HepG2 (cell line): Measurements from ENCODE around the gene CHML. TPM values are rescaled to one million over a fixed set of nuclear protein-coding genes. Genes with fewer than 3 reads are reported as not detected.

Experiments used
- ATAC-seq: fragments of 200-7000 bp; cut with Tn5 transposase; 3 replicates; pipeline ENCODE4 v1.9.1; 2020; ENCODE audit warnings: mild to moderate bottlenecking, moderate library complexity
- BruUV-seq: library from RNA; stranded (reverse); fragments of 400-500 nt; replicated peaks from 2 replicates; lab custom pipeline; 2021; lab: Mats Ljungman, UMichigan
- CTCF ChIA-PET: fragments of 300-600 bp; formaldehyde crosslinking; extraction: SDS; loops from one replicate; lab custom pipeline; 2021; ENCODE audit warnings: low total read pairs, inconsistent platforms, low intra/inter-chr PET ratio; lab: Yijun Ruan, JAX
- POLR2A ChIA-PET: fragments of 350-600 bp; sonication (Branson Sonifier 250); formaldehyde crosslinking; loops from one replicate; lab custom pipeline; 2020; ENCODE audit warnings: antibody characterized with exemption, inconsistent platforms; lab: Yijun Ruan, JAX
- DNase-seq: peaks from one replicate; pipeline ENCODE4 v3.0.0-alpha.2; 2015; ENCODE audit warnings: low spot score
- FAIRE-seq: peaks from 3 replicates; lab custom pipeline; 2011; peaks lifted over from hg19 to GRCh38; lab: Jason Lieb, UNC
- H2AFZ ChIP-seq: one replicate; pipeline ENCODE4 v1.6.1; 2011; ENCODE audit warnings: low read length, inconsistent platforms
- H3K27ac ChIP-seq: fragments of 300-600 bp; 3 replicates; pipeline ENCODE4 v1.8.0; 2011; ENCODE audit warnings: mixed run types, mild to moderate bottlenecking, mixed read lengths, low read length, inconsistent platforms; ENCODE audit not compliant: insufficient read depth; ENCODE audit errors: extremely low read length
- H3K27me3 ChIP-seq, 2 experiments: fragments of 200-600 bp in 1 of 2; 2 replicates in 1 of 2; 3 replicates in 1 of 2; pipeline versions ENCODE4 v1.6.0 to v1.8.0; 2011; ENCODE audit warnings: low read length in 2 of 2, mild to moderate bottlenecking in 2 of 2, moderate library complexity in 2 of 2, inconsistent platforms in 1 of 2; ENCODE audit not compliant: insufficient read depth in 2 of 2, control insufficient read depth in 1 of 2
- H3K36me3 ChIP-seq, 2 experiments: fragments of 200-600 bp in 1 of 2; replicated peaks in 1 of 2; 2 replicates in 1 of 2; 3 replicates in 1 of 2; pipeline versions ENCODE4 v1.5.1 to v1.8.0; 2011; ENCODE audit warnings: low read length in 2 of 2, inconsistent platforms in 1 of 2; ENCODE audit not compliant: insufficient read depth in 2 of 2, control insufficient read depth in 1 of 2
- H3K4me1 ChIP-seq: 2 replicates; pipeline ENCODE4 v1.5.1; 2012; ENCODE audit warnings: low read length, inconsistent platforms; ENCODE audit not compliant: insufficient read depth
- H3K4me2 ChIP-seq: 2 replicates; pipeline ENCODE4 v1.6.0; 2011; ENCODE audit warnings: low read depth, low read length, inconsistent platforms
- H3K4me3 ChIP-seq, 3 experiments: fragments of 200-600 bp in 1 of 3; sonication (generic), shearing (Covaris generic) in 1 of 3; replicated peaks in 1 of 3; 2 replicates each; pipeline ENCODE4 v1.5.1; 2011 to 2016; ENCODE audit warnings: low read length in 3 of 3, inconsistent platforms in 2 of 3, low read depth in 2 of 3, mild to moderate bottlenecking in 2 of 3, control low read depth in 1 of 3, mixed read lengths in 1 of 3; ENCODE audit not compliant: insufficient read depth in 1 of 3
- H3K79me2 ChIP-seq: one replicate; pipeline ENCODE4 v1.6.1; 2011; ENCODE audit warnings: low read length, inconsistent platforms; ENCODE audit not compliant: insufficient read depth
- H3K9ac ChIP-seq: 2 replicates; pipeline ENCODE4 v1.6.0; 2011; ENCODE audit warnings: mild to moderate bottlenecking, low read depth, low read length, inconsistent platforms; ENCODE audit not compliant: insufficient read depth
- H3K9me3 ChIP-seq: 2 replicates; pipeline ENCODE4 v1.5.1; 2012; ENCODE audit warnings: mild to moderate bottlenecking, low read length
- H4K20me1 ChIP-seq: 2 replicates; pipeline ENCODE4 v1.6.0; 2011; ENCODE audit warnings: inconsistent platforms, mild to moderate bottlenecking, low read length, moderate library complexity; ENCODE audit not compliant: insufficient read depth
- ATRX ChIP-seq: sonication (generic); formaldehyde crosslinking; IDR thresholded peaks from 2 replicates; pipeline ENCODE4 v1.4.0; 2020; ENCODE audit warnings: missing genetic modification reagents, borderline replicate concordance
- DR1 ChIP-seq: sonication (generic); formaldehyde crosslinking; IDR thresholded peaks from 2 replicates; pipeline ENCODE4 v1.8.0; 2021; ENCODE audit warnings: mild to moderate bottlenecking, missing genetic modification reagents, inconsistent platforms
- ESRRA ChIP-seq: sonication (generic); formaldehyde crosslinking; IDR thresholded peaks from 2 replicates; pipeline ENCODE4 v1.5.1; 2020; ENCODE audit warnings: mild to moderate bottlenecking, low read depth, missing genetic modification reagents
- GMEB2 ChIP-seq: IDR thresholded peaks from 2 replicates; pipeline ENCODE4 v1.6.1; 2016; ENCODE audit warnings: missing biosample characterization, missing genetic modification reagents, low read depth
- HNRNPH1 ChIP-seq: fragments of 200-400 bp; formaldehyde crosslinking; optimal IDR thresholded peaks from 2 replicates; pipeline ENCODE3; 2017; ENCODE audit warnings: mild to moderate bottlenecking, low read depth, low read length
- KDM5B ChIP-seq: sonication (generic); formaldehyde crosslinking; IDR thresholded peaks from 2 replicates; pipeline ENCODE4 v1.4.0; 2020; ENCODE audit warnings: missing genetic modification reagents, mild to moderate bottlenecking, borderline replicate concordance
- KLF13 ChIP-seq: sonication (generic); formaldehyde crosslinking; IDR thresholded peaks from 2 replicates; pipeline ENCODE4 v1.4.0; 2020; ENCODE audit warnings: mild to moderate bottlenecking, missing genetic modification reagents
- MAZ ChIP-seq, 2 experiments: sonication (generic) in 1 of 2; formaldehyde crosslinking in 1 of 2; IDR thresholded peaks; 2 replicates each; pipeline versions ENCODE4 v1.5.0 to v1.6.1; 2012 to 2020; ENCODE audit warnings: low read depth in 2 of 2, mild to moderate bottlenecking in 2 of 2, borderline replicate concordance in 1 of 2, improper control_type of control experiment in 1 of 2, low read length in 1 of 2, missing genetic modification reagents in 1 of 2, moderate library complexity in 1 of 2
- NRL ChIP-seq: sonication (generic); formaldehyde crosslinking; IDR thresholded peaks from 2 replicates; pipeline ENCODE4 v1.5.0; 2020; ENCODE audit warnings: missing genetic modification reagents, mild to moderate bottlenecking, moderate library complexity, borderline replicate concordance
- POLR2G ChIP-seq: fragments of 200-400 bp; formaldehyde crosslinking; IDR thresholded peaks from 2 replicates; pipeline ENCODE4 v1.6.1; 2018; ENCODE audit warnings: mild to moderate bottlenecking, low read depth, low read length, moderate library complexity
- REPIN1 ChIP-seq: sonication (generic); formaldehyde crosslinking; IDR thresholded peaks from 2 replicates; pipeline ENCODE4 v1.8.0; 2022; ENCODE audit warnings: missing genetic modification reagents, low read depth, mild to moderate bottlenecking, borderline replicate concordance
- SOX6 ChIP-seq, 2 experiments: fragments of 450-650 bp in 1 of 2; sonication (generic) in 1 of 2; formaldehyde crosslinking in 1 of 2; IDR thresholded peaks; 2 replicates each; pipeline versions ENCODE4 v1.4.0 to v1.6.1; 2017 to 2020; ENCODE audit warnings: antibody characterized with exemption in 1 of 2, mild to moderate bottlenecking in 1 of 2, missing genetic modification reagents in 1 of 2
- STAT6 ChIP-seq: sonication (generic); formaldehyde crosslinking; IDR thresholded peaks from 2 replicates; pipeline ENCODE4 v1.4.0; 2020; ENCODE audit warnings: missing genetic modification reagents, mild to moderate bottlenecking, borderline replicate concordance
- ZBTB38 ChIP-seq: sonication (generic); formaldehyde crosslinking; IDR thresholded peaks from 2 replicates; pipeline ENCODE4 v1.5.1; 2020; ENCODE audit warnings: mild to moderate bottlenecking, missing genetic modification reagents
- ZBTB44 ChIP-seq: sonication (generic); formaldehyde crosslinking; IDR thresholded peaks from 2 replicates; pipeline ENCODE4 v1.4.0; 2020; ENCODE audit warnings: missing genetic modification reagents
- ZNF367 ChIP-seq: sonication (generic); formaldehyde crosslinking; IDR thresholded peaks from 2 replicates; pipeline ENCODE4 v1.4.0; 2020; ENCODE audit warnings: missing genetic modification reagents, borderline replicate concordance
- ZNF441 ChIP-seq: sonication (generic); formaldehyde crosslinking; IDR thresholded peaks from 2 replicates; pipeline ENCODE4 v1.7.0; 2021; ENCODE audit warnings: missing genetic modification reagents, borderline replicate concordance
- ZSCAN22 ChIP-seq: sonication (generic); formaldehyde crosslinking; IDR thresholded peaks from 2 replicates; pipeline ENCODE4 v1.4.0; 2020; ENCODE audit warnings: mild to moderate bottlenecking, missing genetic modification reagents
- WGBS: methylation state at CpG from one replicate; pipeline ENCODE4 v1.1.6; 2017; ENCODE audit warnings: low lambda C conversion rate; 5-methylcytosine and 5-hydroxymethylcytosine counted together
- in situ Hi-C: cut with HindIII; loops from 2 replicates; pipeline ENCODE4 v1.10.0; 2017; ENCODE audit warnings: low pct_unique_long_range_greater_than_20kb; ENCODE audit not compliant: extremely low pct_ligation_motif_present
- intact Hi-C: fragments of 100-400 bp; cut with micrococcal nuclease; formaldehyde crosslinking; loops from one replicate; pipeline ENCODE4 v1.10.0; 2022; ENCODE audit not compliant: unreplicated experiment
- polyA plus RNA-seq, 8 experiments: library from polyadenylated mRNA; depleted of rRNA in 3 of 8; stranded (reverse) in 7 of 8; unstranded in 1 of 8; fragments of >200 nt; fragmentation: Illumina TruSeq in 4 of 8; extraction: Trizol in 4 of 8; gene quantifications; 2 replicates each; pipeline versions ENCODE4 v1.2.1 to v1.2.3, GENCODE V29; 2011 to 2016; ENCODE audit warnings: low read depth in 4 of 8, missing spikeins in 1 of 8, mixed read lengths in 1 of 8; ENCODE audit not compliant: insufficient read depth in 1 of 8
- total RNA-seq, 5 experiments: library from RNA; depleted of rRNA; stranded (reverse); fragments of >200 nt; fragmentation: Illumina TruSeq; extraction: Trizol; gene quantifications; 2 replicates each; pipeline ENCODE4 v1.2.3, GENCODE V29; 2016; ENCODE audit warnings: low read depth in 1 of 5

Gene CHML
- total and polyA plus RNA-seq, 2 of the 13 experiments (the other 11 are each of a cell fraction or from before 2014, with no cell fraction given) = 5.2 to 16.7 TPM

- no peaks in the 10 kb centered on the region for H3K79me2 ChIP-seq
- H3K36me3 ChIP-seq = no peaks in the 10 kb centered on the region; a peak in 2 of 5 replicates
- no peak for ATAC-seq
- no peak for TF ChIP-seq KDM5B (CRISPR knock-in tag)
- TF ChIP-seq REPIN1 (CRISPR knock-in tag) = no peak
- no peak for TF ChIP-seq ZNF441
- TF ChIP-seq ZBTB44 (CRISPR knock-in tag) = no peak
- TF ChIP-seq HNRNPH1 = no peak
- TF ChIP-seq ESRRA = no peak
- TF ChIP-seq SOX6 (IDR thresholded peaks at IDR 0.05) = no peak
- TF ChIP-seq SOX6 (CRISPR knock-in tag; IDR thresholded peaks at IDR 0.05) = no peak
- no peak for TF ChIP-seq ZBTB38
- no peak for TF ChIP-seq DR1 (CRISPR knock-in tag)
- no peak for TF ChIP-seq ZNF367 (CRISPR knock-in tag)
- TF ChIP-seq ZSCAN22 (CRISPR knock-in tag) = no peak
- no peak for TF ChIP-seq KLF13
- TF ChIP-seq MAZ (IDR thresholded peaks at IDR 0.05; ENCODE audit: borderline replicate concordance, low read depth, low read length) = no peak
- TF ChIP-seq MAZ (CRISPR knock-in tag; IDR thresholded peaks at IDR 0.05; ENCODE audit: low read depth) = no peak
- TF ChIP-seq POLR2G = no peak
- TF ChIP-seq GMEB2 = no peak
- no peak for TF ChIP-seq NRL (CRISPR knock-in tag)
- no peak for TF ChIP-seq ATRX (CRISPR knock-in tag)
- TF ChIP-seq STAT6 = no peak
- no peak for FAIRE-seq
- no peak overlapping the region for H2AFZ ChIP-seq
- no peak overlapping the region for H3K27ac ChIP-seq
- in situ Hi-C loops = no loop called here
- H3K9ac ChIP-seq = no peak overlapping the region
- intact Hi-C loops = no loop called here
- no peaks in the 10 kb centered on the region for H3K27me3 ChIP-seq
- no peak overlapping the region for H3K4me3 ChIP-seq
- no TSS peak for BruUV-seq
- no peaks in the 10 kb centered on the region for H4K20me1 ChIP-seq
- H3K4me1 ChIP-seq = no peaks in the 10 kb centered on the region
- no peak for DNase-seq
- ChIA-PET CTCF (no interaction called here), POLR2A (no interaction called here)
- WGBS = 90% methylated on average over 3 of the region's 3 CpGs
- no peaks in the 10 kb centered on the region for H3K9me3 ChIP-seq
- no peak overlapping the region for H3K4me2 ChIP-seq
Observed at GRCh38 chr1:241592273-241592958, 47.8 kb downstream of the CHML start.
